22Rv1 (cell line): ENCODE results near the gene SMPD2.
A peak's percentile ranks its signal among the peaks of the same experiment; 100 is the strongest.

Source experiments
- H3K27ac ChIP-seq: fragments of 450-650 bp; 2 replicates; pipeline ENCODE4 v1.5.1; 2017
- CTCF ChIP-seq: fragments of 450-650 bp; IDR thresholded peaks from 2 replicates; pipeline ENCODE4 v1.5.1; 2017; ENCODE audit warnings: mild to moderate bottlenecking
- ZFX ChIP-seq: fragments of 450-650 bp; IDR thresholded peaks from 2 replicates; pipeline ENCODE4 v1.6.1; 2017; ENCODE audit warnings: antibody characterized with exemption, borderline replicate concordance

Gene SMPD2

GRCh38 chr6:109480993-109481480 lies 40.5 kb downstream of the SMPD2 start:
- H3K27ac ChIP-seq, result no peak overlapping the region
- TF ChIP-seq CTCF, result no peak
- no peak for TF ChIP-seq ZFX

- peak within 1 kb of the TSS; percentile 68 for H3K27ac ChIP-seq
- no peak for TF ChIP-seq ZFX
- no peak for TF ChIP-seq CTCF
Observed at GRCh38 chr6:109482905-109483734, 42.6 kb downstream of the SMPD2 start, which contains the start of gene ZBTB24. ZBTB24 (minus strand) TSS chr6:109483219; CDS start chr6:109482026, 1,193 bp downstream.

- TF ChIP-seq CTCF (no peak), ZFX (no peak)
- H3K27ac ChIP-seq, result no peak overlapping the region
Observed at GRCh38 chr6:109483735-109484057, 43.2 kb downstream of the SMPD2 start.

DNA sequence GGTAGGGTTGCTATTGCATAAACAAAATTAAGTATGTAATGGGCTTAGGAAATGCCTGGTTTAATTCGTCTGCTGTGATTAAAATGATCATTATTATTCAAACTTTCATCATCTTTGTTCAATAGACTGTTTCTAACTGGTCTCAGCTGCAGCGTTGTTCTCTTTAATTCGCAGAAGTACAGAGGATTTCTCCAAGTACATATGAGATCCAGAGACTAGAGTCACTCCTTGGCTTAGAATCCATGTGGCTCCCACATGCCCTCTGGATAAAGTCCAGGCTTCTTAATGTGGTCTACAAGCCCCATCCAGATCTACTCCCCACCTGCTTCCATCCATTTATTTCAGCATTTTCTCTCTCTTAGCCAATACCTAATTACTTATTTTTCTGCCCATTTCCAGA lies 43.6 kb downstream of the SMPD2 start:
- H3K27ac ChIP-seq, result no peak overlapping the region
- TF ChIP-seq CTCF, result no peak
- no peak for TF ChIP-seq ZFX

GRCh38 chr6:109485266-109485935 lies 44.9 kb downstream of the SMPD2 start:
- TF ChIP-seq CTCF (no peak), ZFX (no peak)
- H3K27ac ChIP-seq, result peak overlapping the region; percentile 32; the same call in 1 of the 2 replicates

GRCh38 chr6:109486068-109486467 lies 45.5 kb downstream of the SMPD2 start:
- TF ChIP-seq CTCF (no peak), ZFX (no peak)
- peak overlapping the region; percentile 32; the same call in 1 of the 2 replicates for H3K27ac ChIP-seq

DNA sequence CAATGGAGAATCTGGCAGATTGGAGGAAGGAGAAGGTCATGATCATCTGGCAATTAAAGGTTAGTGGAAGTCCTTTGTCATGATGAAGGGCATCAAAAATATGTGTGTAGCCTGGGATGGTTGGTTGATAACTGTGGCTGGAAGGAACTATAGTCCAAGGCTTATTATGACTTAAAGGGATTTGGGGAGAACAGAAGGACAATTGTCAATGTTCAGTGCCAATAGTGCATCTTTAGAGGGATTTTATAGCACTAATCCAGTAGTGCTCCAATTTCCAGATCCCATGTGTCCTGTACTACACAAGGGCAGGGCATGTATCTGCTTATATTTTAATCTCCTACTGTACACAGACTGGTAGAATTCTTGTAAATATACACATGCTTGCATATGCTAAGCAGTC lies 47.5 kb downstream of the SMPD2 start:
- H3K27ac ChIP-seq, result no peak overlapping the region
- no peak for TF ChIP-seq CTCF
- TF ChIP-seq ZFX, result no peak
